Skeletal muscle satellite cell (primary cell): Measurements from ENCODE around the gene CCDC188.
A peak's percentile ranks its signal among the peaks of the same experiment; 100 is the strongest.

ENCODE experiments used
- H3K27me3 ChIP-seq: 2 replicates; pipeline ENCODE4 v1.7.0; 2013; ENCODE audit warnings: low read length; ENCODE audit not compliant: control insufficient read depth, insufficient read depth
- H3K36me3 ChIP-seq: 2 replicates; pipeline ENCODE4 v1.7.0; 2013; ENCODE audit warnings: mild to moderate bottlenecking, control low read depth, low read length; ENCODE audit not compliant: insufficient read depth
- H3K4me1 ChIP-seq: 2 replicates; pipeline ENCODE4 v1.7.0; 2013; ENCODE audit warnings: low read length; ENCODE audit not compliant: control insufficient read depth, insufficient read depth
- H3K4me2 ChIP-seq: 2 replicates; pipeline ENCODE4 v1.7.0; 2013; ENCODE audit warnings: mild to moderate bottlenecking, low read length
- H3K4me3 ChIP-seq: 2 replicates; pipeline ENCODE4 v1.7.0; 2013; ENCODE audit warnings: low read length
- H3K9ac ChIP-seq: 2 replicates; pipeline ENCODE4 v1.7.0; 2013; ENCODE audit warnings: mild to moderate bottlenecking, low read depth, low read length, moderate library complexity
- H3K9me3 ChIP-seq: replicated peaks from 2 replicates; pipeline ENCODE4 v1.7.0; 2013; ENCODE audit warnings: mild to moderate bottlenecking, control low read depth, low read length

The CCDC188 gene

DNA sequence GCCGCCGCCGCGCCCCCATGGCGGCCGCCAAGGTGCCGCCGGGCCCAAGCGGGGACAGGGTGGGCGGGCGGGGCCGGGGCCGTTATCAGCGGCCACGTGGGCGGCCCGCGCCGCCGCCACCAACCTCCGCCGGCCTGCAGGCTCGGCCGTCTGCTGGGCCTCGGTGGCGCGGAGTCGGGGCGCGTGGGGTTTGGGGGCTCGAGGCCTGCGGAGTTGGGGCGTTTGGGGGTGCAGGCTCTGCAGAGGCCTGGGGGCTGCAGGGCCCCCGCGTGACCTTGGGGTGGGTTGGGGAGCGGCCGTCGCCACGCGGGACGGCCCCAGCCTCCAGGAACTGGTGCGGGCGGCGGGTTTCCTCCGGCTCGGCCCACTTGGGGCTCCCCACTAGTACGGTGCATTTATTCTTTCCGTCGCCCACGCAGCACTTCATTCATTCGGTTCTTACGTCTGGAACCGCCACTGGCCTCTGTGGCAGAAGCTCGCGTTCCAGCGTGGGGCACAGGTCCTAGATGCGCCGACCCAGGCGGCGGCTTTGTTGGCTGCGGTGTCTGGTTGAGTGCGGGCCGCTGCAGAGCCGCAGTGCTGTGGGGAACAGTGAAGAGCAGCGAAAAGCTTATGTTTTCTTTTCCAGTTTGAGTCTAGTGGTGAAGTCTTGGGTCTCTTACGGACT is 33.1 kb downstream of the CCDC188 start:
- peaks cover 27% of the 10 kb centered on the region for H3K4me1 ChIP-seq
- H3K36me3 ChIP-seq = peaks cover 61% of the 10 kb centered on the region

DNA sequence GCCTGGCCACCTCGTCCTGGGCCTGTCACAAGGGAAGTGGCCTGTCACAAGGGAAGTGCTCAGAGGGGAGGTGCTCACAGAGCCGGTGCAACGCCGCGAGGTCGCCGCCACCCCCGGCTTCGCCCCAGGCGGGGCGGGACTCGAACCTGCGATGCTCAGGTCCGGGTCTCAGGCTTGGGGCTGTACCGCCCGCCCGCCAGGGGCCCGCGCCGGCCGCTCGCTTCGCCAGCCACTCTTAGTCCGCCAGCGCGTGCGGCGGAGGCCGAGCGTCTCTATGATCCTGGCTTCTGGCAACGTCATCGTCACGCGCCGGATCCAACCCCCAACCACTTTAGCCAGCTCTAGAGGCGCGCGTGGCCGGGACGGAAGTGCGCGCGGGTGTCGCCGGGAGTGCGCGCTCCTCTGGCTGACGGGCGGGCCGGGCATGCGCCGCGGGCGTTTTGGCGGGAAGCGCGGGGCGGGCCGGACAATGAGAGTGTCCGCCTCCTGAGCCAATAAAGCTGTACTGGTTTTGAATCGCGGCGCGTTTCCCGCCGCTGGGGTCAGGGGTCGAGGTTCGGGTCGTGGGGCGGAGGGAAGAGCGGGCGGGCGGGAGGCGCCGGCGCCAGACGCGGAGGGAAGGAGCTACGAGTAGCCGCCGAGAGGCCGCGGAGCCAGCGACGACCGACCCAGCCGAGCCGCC is 33.8 kb downstream of the CCDC188 start, which contains the start of gene TRMT2A:
Gene TRMT2A, minus strand, starts transcription at position 276 of the 682 bp plus-strand sequence. CDS start 320 bp downstream, outside the sequence.
- Histone ChIP-seq H3K9me3 (no peaks in the 10 kb centered on the region), H3K4me1 (peaks cover 27% of the 10 kb centered on the region), H3K4me3 (peak within 1 kb of the TSS; percentile 94), H3K36me3 (peaks cover 63% of the 10 kb centered on the region), H3K27me3 (no peaks in the 10 kb centered on the region), H3K4me2 (peak within 1 kb of the TSS; percentile 99), H3K9ac (peak within 1 kb of the TSS; percentile 90)

More for the DNA sequence above, 33.1 kb downstream of the CCDC188 start:
- H3K9ac ChIP-seq = peak overlapping the region; percentile 82
- no peaks in the 10 kb centered on the region for H3K27me3 ChIP-seq
- H3K4me3 ChIP-seq = peak overlapping the region; percentile 94
- H3K4me2 ChIP-seq = peak overlapping the region; percentile 94
- no peaks in the 10 kb centered on the region for H3K9me3 ChIP-seq

DNA sequence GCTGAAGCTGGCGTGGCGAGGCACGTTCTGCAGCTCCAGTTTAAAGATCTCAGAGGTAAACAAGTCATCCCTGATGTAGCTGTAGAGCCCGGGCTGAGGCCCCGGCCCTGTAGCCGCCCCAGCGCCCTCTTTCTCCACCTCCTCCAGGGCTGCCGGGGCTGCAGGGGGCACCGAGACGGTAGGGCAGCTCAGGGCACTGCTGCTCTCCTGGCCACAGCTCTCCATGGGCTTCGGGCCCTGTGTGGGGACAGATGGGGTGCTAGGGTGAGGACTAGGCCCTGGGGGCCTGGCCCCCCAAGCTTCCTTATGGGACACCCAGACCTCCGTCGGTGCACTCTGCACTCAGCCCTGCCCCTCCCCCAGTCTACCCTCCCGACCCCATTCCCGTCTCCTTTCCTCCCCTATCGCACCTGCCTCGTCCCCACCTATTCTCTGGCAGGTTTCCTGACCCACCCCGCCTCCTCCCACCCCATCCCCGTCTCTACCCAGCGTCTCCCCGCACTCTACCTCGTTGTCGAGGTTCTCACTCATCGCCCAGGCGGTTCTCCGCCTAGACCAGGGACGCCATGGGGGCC is 34.4 kb downstream of the CCDC188 start:
- H3K4me2 ChIP-seq = peak overlapping the region; percentile 99
- H3K4me3 ChIP-seq = peak overlapping the region; percentile 94
- H3K4me1 ChIP-seq = peaks cover 27% of the 10 kb centered on the region
- no peaks in the 10 kb centered on the region for H3K27me3 ChIP-seq
- H3K9ac ChIP-seq = peak overlapping the region; percentile 90
- no peaks in the 10 kb centered on the region for H3K9me3 ChIP-seq
- peaks cover 63% of the 10 kb centered on the region for H3K36me3 ChIP-seq

DNA sequence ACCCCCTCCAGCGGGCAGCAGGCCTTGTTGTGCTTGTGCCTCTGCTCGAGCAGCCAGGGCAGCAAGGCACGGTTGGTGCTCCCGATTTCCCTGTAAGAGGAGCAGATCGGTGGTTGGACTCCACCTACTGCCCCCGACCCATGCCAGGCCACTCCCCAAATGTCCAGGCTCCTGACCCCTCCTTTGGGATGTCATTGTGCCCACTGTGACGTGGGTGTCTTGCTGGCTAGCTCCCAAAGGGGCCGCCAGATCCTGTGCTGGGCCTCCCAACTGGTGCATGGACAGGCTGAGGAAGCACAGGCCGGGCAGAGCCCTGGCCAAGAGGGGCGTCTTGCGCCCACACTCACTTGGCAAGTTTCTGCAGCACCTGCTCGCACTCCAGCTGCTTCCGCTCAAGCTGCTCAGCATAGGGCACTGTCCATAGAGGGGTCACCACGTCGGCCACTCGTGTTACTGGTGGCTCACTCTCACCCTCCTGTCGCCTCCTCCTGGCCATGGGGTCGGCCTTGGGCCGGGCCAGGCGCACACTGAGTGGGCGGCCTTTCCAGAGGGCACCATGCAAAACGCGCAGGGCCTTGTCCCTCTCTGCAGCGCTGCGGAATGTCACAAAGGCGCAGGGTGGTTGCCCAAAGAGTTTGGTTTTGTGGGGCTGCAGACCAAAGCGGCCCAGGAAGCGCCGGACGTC is 35.0 kb downstream of the CCDC188 start, which contains the start of gene RANBP1:
Gene RANBP1, plus strand, starts transcription at position 414 of the 685 bp plus-strand sequence. Its CDS starts 81 bp downstream, at position 495.
- Histone ChIP-seq H3K9ac (peak within 1 kb of the TSS; percentile 90), H3K9me3 (no peaks in the 10 kb centered on the region), H3K4me2 (peak within 1 kb of the TSS; percentile 99), H3K27me3 (no peaks in the 10 kb centered on the region), H3K4me1 (peaks cover 27% of the 10 kb centered on the region), H3K36me3 (peaks cover 65% of the 10 kb centered on the region), H3K4me3 (peak within 1 kb of the TSS; percentile 94)

DNA sequence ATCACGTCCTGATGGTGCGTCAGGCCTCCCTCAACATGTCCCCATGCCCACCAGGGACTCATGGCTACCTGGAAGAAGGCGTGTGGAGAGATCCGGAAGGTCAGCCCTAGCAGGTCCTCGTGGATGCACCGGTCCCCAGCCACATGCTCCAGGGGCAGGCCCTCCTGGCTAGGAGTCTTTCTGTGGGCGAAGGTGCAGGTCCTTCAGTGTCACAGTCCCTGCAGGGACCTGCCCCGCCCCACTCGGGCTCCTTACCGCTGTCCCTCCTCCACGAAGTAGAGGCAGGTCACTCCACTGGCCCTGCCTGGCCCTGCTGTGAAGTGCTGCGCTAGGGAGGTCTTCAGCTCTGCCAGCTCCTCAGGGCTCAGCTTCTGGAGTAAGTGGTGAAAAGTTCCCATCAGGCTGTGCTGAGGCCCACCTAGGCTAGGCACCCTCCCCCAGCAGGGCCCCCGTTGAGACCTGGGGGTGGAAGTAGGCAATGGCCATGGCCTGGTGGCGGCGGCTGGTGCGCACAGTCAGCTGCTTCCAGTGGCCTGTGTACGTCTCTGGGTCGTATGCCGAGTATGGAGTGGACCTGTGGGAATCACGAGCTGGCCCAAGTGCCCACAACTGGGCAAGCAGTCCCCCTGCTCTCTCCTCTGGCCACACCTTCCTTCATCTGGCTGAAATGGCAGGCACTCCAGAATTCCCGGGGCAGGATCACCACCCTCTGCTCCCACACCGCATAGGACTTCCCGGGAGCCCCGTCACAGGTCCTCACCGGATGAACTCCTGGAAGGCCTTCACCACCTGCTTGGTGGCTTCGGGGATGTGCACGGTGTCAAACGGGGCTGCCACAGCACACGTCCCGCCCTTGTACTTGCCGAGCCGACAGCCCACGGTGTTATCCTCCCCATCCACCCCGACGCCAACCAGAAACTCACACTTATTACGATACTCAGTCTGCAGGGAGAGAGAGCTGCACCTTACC is 36.1 kb downstream of the CCDC188 start:
- Histone ChIP-seq H3K9me3 (no peaks in the 10 kb centered on the region), H3K4me3 (peak overlapping the region; percentile 94), H3K9ac (peak overlapping the region; percentile 90), H3K4me1 (peaks cover 27% of the 10 kb centered on the region), H3K4me2 (peak overlapping the region; percentile 99), H3K36me3 (peaks cover 65% of the 10 kb centered on the region), H3K27me3 (no peaks in the 10 kb centered on the region)

DNA sequence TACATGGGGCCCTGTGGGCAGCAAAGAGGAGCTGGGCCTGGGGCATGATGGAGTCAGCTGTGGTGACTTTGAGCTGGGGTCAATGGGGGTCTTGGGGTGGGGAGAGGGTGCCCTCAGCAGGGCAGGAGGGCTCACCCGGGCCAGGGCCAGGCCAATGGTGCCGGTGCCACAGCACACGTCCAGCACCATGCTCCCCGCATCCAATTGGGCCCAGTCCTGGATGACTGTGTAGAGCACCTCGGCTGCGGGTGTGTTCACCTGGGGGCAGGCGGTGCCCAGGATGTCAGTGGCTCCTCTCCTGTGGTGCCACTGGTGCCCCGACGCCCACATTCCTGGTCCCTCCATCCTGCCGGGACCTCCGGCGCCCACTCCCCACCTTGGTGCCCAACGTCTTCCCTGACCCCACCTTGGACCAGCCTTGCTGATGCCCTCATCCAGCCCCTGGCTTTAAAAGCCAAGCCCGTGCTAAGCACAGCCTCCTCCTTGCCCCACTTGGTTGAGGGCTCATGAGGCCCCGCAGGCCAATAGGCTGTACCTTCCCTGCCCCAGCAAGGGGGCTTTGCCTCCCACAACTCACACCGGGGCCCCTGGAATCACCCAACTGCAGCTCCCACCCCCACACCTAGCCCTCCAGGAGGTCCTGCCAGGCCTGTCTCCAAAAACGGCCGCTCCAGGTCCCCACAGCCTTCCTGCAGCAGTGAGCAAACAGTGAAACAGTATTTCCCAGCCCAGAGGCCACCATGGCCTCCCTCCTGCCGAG is 37.1 kb downstream of the CCDC188 start:
- no peak overlapping the region for H3K4me2 ChIP-seq
- peaks cover 21% of the 10 kb centered on the region for H3K4me1 ChIP-seq
- H3K4me3 ChIP-seq = no peak overlapping the region
- no peak overlapping the region for H3K9ac ChIP-seq
- peaks cover 68% of the 10 kb centered on the region for H3K36me3 ChIP-seq
- H3K9me3 ChIP-seq = no peaks in the 10 kb centered on the region
- no peaks in the 10 kb centered on the region for H3K27me3 ChIP-seq

DNA sequence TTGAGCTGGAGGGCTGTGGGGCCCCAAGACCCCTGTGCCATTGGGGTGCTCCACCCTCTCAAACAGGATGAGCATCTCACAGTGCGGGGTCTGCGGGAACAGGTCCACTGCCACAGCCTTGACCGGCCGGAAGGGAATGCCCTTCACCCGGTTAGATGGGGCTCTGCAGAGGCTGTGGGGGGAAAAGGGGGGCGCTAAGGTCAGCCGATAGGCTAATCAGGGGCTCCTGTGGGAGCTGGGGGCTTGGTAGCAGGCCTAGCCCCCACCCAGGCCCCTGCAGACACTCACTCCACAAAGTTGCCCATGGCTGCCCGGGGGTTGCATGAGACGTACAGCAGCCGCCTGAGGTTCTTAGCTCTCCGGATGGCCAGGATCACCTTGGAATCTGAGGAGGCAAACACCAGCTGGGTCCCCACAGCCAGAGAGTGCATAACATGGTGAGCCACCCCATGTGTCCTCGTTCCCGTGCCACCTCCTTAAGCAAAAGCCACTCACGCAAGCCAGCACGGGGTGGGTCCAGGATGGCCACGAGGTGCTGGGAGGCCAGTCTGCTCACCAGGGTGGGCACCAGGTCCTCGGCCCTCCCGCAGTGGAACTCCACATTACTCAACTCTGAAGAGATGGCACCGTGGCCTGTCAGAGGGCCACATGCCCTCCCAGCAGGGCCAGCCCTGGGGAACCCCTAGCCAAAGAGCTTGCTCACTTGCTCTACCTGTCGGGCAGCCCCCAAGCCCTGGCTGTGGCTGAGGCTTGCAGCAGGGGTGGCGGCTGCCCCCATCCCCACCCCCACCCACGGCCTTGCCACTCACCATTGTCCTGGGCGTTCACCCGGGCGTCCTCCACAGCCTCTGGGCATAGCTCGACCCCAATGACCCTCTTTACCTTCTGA is 38.0 kb downstream of the CCDC188 start:
- Histone ChIP-seq H3K4me1 (peaks cover 17% of the 10 kb centered on the region), H3K36me3 (peaks cover 76% of the 10 kb centered on the region), H3K4me3 (no peak overlapping the region), H3K9me3 (no peaks in the 10 kb centered on the region), H3K9ac (no peak overlapping the region), H3K27me3 (no peaks in the 10 kb centered on the region), H3K4me2 (no peak overlapping the region)

DNA sequence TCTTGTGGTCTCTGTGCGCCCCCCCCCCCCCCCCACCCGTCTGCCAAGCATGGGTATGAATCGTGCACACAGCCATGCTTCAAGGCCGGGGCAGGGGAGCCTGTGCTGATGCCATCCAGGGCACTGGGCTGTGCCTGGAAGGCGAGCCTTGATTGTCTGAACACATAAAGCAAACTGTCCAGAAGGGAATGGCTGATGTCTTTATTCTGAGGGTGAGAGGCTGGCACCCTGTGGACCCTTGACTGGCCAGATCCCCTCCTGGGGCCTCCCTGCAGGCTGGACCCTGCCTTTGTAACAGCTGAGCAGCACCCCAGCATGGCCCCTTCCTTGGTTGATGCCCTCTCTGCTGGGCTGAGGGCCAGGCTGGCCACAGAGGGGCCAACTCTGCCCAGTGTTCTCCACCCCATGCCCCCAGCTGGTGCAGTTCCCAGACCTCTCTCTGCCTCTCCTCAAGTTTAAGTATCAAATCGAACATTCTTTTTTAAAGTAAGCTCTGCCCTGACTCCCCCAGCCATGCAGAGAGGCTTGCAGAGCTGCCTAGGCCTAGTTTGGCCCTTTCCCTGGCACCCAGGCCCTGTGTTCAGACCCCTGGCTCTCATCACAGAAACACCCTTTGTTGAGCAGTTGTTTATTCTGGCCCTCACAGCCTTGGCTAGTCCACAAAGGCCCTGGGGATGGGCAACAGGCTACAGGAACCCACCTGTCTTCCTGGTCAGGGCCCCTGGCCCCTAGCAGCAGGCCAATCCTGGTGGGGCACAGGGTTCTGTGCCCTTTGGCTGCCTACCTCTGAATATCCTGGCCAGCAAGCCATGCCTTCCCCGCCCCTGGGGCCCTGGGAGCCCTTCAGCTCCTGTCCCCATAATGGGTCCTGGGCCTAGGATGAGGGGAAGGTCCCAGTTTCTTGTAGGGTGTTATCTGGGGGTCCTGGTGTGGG is 38.9 kb downstream of the CCDC188 start:
- no peak overlapping the region for H3K4me3 ChIP-seq
- H3K27me3 ChIP-seq = no peaks in the 10 kb centered on the region
- H3K4me1 ChIP-seq = peaks cover 17% of the 10 kb centered on the region
- no peak overlapping the region for H3K4me2 ChIP-seq
- no peak overlapping the region for H3K9ac ChIP-seq
- peaks cover 85% of the 10 kb centered on the region for H3K36me3 ChIP-seq
- no peaks in the 10 kb centered on the region for H3K9me3 ChIP-seq
